Testis (tissue), 2 donors: ENCODE measurements around the gene GNL3.

Source experiments
- CTCF ChIP-seq, 3 experiments: fragments of 450-650 bp in 2 of 3; fragments of 200-600 bp in 1 of 3; sonication (generic) in 1 of 3; IDR thresholded peaks; one replicate each; pipeline ENCODE4 v1.5.1; 2016 to 2019; ENCODE audit warnings: antibody characterized with exemption in 3 of 3, mild to moderate bottlenecking in 2 of 3, moderate library complexity in 1 of 3
- POLR2A ChIP-seq: fragments of 450-650 bp; IDR thresholded peaks from one replicate; pipeline ENCODE4 v1.6.1; 2017; ENCODE audit warnings: antibody characterized with exemption, mild to moderate bottlenecking, moderate library complexity

GRCh38 chr3:52731590-52731989 is 45.8 kb downstream of the GNL3 start:
- TF ChIP-seq CTCF (IDR thresholded peaks at IDR 0.05) (no peak), POLR2A (no peak)
